Duodenal mucosa (tissue), 2 donors: ENCODE measurements around the gene LMO1.

Experiments
- H3K27ac ChIP-seq: one replicate; pipeline ENCODE4 v1.7.0; 2013; ENCODE audit warnings: low read depth, low read length
- H3K27me3 ChIP-seq, 2 donors: one replicate each; pipeline ENCODE4 v1.7.0; 2013; ENCODE audit warnings: low read length in 2 of 2, control low read depth in 1 of 2; ENCODE audit not compliant: insufficient read depth in 2 of 2, control insufficient read depth in 1 of 2
- H3K36me3 ChIP-seq, 2 donors: one replicate each; pipeline ENCODE4 v1.7.0; 2013; ENCODE audit warnings: low read length in 2 of 2, control low read depth in 1 of 2; ENCODE audit not compliant: insufficient read depth in 2 of 2, control insufficient read depth in 1 of 2
- H3K4me1 ChIP-seq, 2 donors: one replicate each; pipeline ENCODE4 v1.7.0; 2013; ENCODE audit warnings: low read length in 2 of 2, control low read depth in 1 of 2; ENCODE audit not compliant: insufficient read depth in 2 of 2, control insufficient read depth in 1 of 2
- H3K4me3 ChIP-seq, 2 donors: one replicate each; pipeline ENCODE4 v1.7.0; 2013; ENCODE audit warnings: low read length in 2 of 2, low read depth in 1 of 2
- H3K9ac ChIP-seq, 2 donors: one replicate each; pipeline ENCODE4 v1.7.0; 2013; ENCODE audit warnings: low read length in 2 of 2, low read depth in 1 of 2
- H3K9me3 ChIP-seq, 2 donors: one replicate each; pipeline ENCODE4 v1.7.0; 2013; ENCODE audit warnings: low read length in 2 of 2, control low read depth in 1 of 2; ENCODE audit not compliant: control insufficient read depth in 1 of 2

The LMO1 gene

DNA sequence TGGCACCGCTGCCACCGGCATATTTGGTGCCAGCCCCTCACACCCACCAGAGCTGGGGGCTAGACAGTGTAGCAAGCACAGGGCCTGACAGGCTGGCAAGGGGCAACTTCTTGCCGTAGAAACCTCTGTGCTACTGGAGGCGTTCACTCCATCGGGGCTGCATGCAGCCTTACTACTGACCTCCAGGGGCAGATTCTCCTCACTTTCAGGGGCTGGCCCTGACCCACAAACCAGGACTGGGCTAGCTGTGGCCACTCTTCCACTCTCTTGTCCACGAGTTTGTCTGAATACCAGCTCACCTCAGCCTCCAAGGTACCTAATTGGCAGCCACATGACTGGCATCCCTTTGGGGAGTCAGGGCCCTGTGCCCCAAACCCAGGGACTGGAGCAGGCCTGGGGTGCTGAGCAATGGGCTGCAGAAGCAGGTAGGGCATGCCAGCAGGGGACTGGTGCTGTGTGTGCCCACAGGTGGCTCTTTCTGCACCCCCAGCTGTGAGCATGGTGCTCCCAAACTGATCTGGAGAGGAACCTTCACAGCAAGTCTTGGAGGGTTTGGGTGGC is 2.1 kb upstream of the LMO1 start:
- Histone ChIP-seq H3K27ac (no peak overlapping the region), H3K9ac (no peak overlapping the region), H3K4me3 (no peak overlapping the region), H3K4me1 (peaks cover 6 to 9% of the 10 kb centered on the region in 2 donors), H3K27me3 (peaks cover 70 to 77% of the 10 kb centered on the region in 2 donors), H3K36me3 (no peaks in the 10 kb centered on the region), H3K9me3 (no peaks in the 10 kb centered on the region)

DNA sequence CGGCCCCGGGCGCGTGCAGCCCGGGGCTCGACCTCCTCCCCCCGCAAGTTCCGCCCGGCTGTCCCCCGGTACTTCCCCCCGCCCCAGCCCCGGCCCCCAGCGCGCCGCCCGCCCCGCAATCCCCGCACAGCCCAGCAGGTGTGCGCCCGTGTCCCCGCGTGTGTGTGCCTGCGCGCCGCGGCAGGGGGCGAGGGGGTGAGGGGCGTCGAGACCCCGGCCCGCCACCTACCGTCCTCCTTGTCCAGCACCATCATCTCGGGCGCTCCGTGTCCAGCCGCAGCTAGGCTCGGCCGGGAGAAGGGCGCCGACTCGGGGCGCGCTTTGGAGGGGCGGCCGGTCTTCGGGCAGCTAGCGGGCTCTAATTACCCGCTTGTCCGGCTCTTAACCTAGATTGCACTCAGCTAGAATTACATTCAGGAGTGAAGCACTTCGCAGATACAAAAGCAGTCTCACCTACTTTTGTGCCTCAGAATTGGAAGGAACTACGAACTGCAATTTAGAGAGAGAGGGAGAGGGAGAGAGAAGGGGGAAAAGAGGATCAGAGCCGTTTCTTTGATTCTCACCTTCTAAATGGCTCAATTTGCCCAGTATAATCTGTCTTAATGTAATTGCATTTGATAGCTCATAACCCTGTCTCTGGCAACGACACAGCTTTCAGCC is 439 bp downstream of the LMO1 start:
- no peak overlapping the region for H3K27ac ChIP-seq
- peaks cover 59% of the 10 kb centered on the region in 2 donors for H3K27me3 ChIP-seq
- no peak overlapping the region for H3K9ac ChIP-seq
- peaks cover 6 to 9% of the 10 kb centered on the region in 2 donors for H3K4me1 ChIP-seq
- H3K4me3 ChIP-seq, result peak overlapping the region; percentile 34 to 41
- H3K36me3 ChIP-seq, result no peaks in the 10 kb centered on the region
- no peaks in the 10 kb centered on the region for H3K9me3 ChIP-seq

DNA sequence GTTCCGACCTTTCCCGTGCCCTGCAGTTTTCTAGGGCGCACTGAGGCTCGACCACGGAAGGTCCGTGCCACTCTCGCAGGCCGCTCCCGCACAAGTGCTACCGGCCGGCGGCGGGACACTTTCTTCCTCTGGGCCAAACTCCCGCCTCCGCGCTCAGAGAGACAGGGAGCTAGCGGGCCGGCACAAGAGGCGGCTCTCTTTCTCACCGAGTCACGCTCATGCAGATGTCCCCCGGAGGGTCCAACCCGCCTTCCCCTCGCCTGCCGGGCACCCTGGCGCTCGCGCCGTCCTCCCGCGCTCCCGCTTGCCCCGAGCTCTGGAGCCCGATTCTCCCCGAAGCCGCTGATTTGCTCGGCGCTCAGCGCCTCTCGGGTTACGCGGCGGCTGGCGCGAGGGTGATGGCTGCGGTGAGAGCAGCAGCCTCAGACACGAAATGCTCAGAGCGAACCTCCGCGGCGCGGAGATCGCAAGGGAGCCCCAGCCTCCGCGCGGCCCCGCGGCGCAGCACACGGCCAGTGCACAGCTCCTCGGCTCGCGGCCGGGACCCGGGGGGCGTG is 1.0 kb downstream of the LMO1 start:
- peaks cover 6% of the 10 kb centered on the region in 2 donors for H3K4me1 ChIP-seq
- H3K36me3 ChIP-seq, result no peaks in the 10 kb centered on the region
- no peak overlapping the region for H3K27ac ChIP-seq
- H3K4me3 ChIP-seq, result peak overlapping the region; percentile 29 to 41
- no peaks in the 10 kb centered on the region for H3K9me3 ChIP-seq
- no peak overlapping the region for H3K9ac ChIP-seq
- H3K27me3 ChIP-seq, result peaks cover 52 to 59% of the 10 kb centered on the region in 2 donors

DNA sequence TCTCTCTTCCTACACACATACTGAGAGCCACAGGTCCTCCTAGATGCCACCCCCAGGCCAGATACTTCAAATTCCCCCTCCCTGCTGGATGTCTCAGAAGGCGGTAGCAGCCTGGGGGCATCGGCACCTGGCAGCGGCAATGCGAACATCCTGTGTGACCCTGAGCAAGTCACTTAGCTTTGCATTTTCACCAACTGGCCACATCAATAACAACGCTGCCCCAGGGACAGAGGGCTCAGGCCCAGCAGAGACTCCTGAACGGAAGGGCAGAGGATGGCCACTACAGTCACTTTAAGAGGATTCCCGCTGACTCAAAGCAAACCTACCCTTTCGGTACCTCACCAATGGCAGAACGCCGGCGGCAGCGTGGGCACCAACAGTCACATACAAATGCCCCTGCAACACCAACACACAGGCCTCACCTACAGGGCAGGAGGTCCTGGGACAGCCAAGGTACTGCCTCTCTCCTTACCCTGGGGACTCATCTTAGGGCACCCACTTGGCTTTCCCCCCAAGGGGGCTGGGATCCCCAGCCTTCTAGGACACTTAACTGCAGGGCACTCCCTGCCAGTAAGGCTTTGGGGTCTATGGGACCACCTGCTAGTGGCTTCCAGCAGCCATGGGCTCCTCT is 1.6 kb downstream of the LMO1 start:
- no peaks in the 10 kb centered on the region for H3K36me3 ChIP-seq
- H3K4me1 ChIP-seq, result peaks cover 5 to 6% of the 10 kb centered on the region in 2 donors
- no peaks in the 10 kb centered on the region for H3K9me3 ChIP-seq
- H3K27ac ChIP-seq, result no peak overlapping the region
- H3K4me3 ChIP-seq, result no peak overlapping the region
- peaks cover 47 to 58% of the 10 kb centered on the region in 2 donors for H3K27me3 ChIP-seq
- H3K9ac ChIP-seq, result no peak overlapping the region

DNA sequence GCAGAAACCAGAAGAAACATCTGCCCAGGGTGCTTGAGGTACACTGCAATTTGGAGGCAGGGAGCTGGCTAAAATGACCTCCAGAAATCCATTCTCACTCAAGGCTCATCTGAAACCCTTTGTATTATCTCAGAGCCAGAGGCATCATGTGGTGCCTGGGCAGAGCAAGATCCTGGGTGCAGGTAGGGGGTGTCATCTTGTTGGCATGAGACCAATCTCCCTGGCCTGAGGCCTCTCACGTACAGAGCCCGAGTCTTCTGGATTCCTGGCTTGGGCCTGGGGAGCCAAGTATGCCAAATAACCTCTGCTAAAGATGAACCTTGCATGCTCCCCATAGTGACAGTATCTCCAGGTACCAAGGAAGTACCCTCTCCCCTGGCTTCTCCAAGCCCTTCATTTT is 2.4 kb downstream of the LMO1 start:
- H3K9ac ChIP-seq, result no peak overlapping the region
- H3K36me3 ChIP-seq, result no peaks in the 10 kb centered on the region
- H3K4me1 ChIP-seq, result peaks cover 5 to 6% of the 10 kb centered on the region in 2 donors
- H3K27me3 ChIP-seq, result peaks cover 39 to 51% of the 10 kb centered on the region in 2 donors
- no peaks in the 10 kb centered on the region for H3K9me3 ChIP-seq
- H3K4me3 ChIP-seq, result no peak overlapping the region
- H3K27ac ChIP-seq, result no peak overlapping the region

DNA sequence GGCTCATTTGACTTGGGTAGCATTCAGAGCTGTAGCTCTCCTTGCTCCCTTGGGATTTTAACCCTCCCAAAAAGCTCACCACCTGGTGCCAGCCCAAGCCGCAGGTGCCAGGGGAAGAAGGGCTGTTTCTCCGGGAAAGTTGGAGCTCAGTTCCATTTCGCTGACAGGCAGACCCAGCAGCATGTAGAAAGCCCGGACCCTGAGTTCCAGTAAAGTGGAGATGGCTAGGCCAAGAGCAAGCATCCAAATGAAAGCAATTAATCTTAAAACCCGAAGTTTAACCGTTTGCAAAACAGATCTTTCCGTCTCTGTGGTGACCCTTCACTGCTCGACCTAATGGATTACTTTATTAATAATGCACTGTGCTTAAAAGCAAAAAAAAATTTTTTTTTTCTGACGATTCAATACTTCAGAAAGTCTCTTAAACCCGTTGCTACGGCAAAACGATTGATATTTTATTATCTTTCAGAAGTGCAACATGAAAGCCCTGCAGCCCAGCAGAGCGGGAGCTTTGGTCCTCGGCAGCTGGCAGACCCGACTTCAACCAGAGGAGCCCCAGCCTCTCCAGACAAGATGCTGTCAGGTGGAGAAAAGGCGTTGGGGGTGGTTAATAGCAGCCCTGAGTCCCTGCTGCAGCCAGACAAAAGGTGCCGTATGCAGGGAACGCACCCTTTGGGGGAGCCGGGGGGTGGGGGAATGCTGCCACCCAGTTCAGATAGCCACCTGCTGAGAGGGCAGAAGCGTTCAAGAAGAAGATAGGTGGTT is 3.3 kb downstream of the LMO1 start:
- Histone ChIP-seq H3K9ac (no peak overlapping the region), H3K4me1 (peaks cover 5 to 6% of the 10 kb centered on the region in 2 donors), H3K4me3 (no peak overlapping the region), H3K9me3 (no peaks in the 10 kb centered on the region), H3K27me3 (peaks cover 32 to 44% of the 10 kb centered on the region in 2 donors), H3K27ac (no peak overlapping the region), H3K36me3 (no peaks in the 10 kb centered on the region)

DNA sequence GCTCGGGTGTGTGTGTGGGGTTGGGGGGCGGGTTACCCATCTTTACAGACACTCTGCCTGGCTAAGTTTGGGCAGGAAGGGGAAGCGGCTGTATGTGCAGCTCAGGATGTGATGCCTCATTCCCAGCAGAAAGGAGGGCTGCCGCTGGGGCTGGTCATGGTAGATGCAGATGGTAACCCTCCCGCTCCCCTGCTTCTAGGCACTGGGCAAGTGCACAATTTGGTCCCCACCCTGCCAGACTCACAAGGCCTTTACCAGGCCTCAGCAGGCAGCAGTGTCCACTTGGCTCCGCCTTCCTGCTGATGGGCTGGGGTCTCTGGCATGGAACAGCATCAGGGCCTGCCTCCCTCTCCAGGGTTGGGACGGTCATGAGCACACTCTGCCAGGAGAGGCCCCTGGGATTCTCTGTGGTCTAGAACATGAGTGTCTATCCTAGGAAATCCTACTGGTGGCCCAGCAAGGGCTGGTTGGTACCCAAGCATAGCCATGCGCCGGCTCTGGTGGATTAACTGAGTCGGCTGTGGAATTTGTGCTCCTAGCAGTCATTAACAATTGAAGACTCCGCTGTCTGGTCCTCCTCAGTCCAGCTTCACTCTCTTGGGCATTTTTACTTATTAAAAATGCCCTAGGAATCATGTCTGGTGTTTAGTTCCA is 4.2 kb downstream of the LMO1 start:
- no peak overlapping the region for H3K27ac ChIP-seq
- no peaks in the 10 kb centered on the region for H3K9me3 ChIP-seq
- no peaks in the 10 kb centered on the region for H3K36me3 ChIP-seq
- H3K9ac ChIP-seq, result no peak overlapping the region
- peaks cover 5 to 6% of the 10 kb centered on the region in 2 donors for H3K4me1 ChIP-seq
- peaks cover 27 to 38% of the 10 kb centered on the region in 2 donors for H3K27me3 ChIP-seq
- no peak overlapping the region for H3K4me3 ChIP-seq

DNA sequence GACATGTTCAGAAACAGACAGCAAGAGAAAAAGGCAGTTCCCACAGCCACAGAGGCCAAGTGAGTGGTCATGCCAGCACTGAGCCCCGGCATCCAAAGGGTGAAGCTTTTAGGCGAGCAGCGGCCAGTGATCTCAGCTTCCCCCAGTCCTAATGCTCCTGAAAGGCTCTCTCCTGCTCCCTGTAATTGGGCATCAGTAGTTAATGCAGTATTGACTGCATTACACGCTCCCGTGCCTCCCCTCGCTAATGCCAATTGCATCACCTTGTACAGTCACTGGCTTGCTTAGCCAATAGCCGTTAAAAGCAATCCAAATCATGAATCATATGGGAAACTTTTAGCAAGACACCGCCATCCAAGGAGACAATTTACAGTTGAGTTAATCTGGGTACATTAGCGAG is 4.9 kb downstream of the LMO1 start:
- H3K27me3 ChIP-seq, result peaks cover 27 to 38% of the 10 kb centered on the region in 2 donors
- peaks cover 5 to 6% of the 10 kb centered on the region in 2 donors for H3K4me1 ChIP-seq
- H3K36me3 ChIP-seq, result no peaks in the 10 kb centered on the region
- no peak overlapping the region for H3K4me3 ChIP-seq
- H3K9ac ChIP-seq, result no peak overlapping the region
- H3K9me3 ChIP-seq, result no peaks in the 10 kb centered on the region
- H3K27ac ChIP-seq, result no peak overlapping the region

DNA sequence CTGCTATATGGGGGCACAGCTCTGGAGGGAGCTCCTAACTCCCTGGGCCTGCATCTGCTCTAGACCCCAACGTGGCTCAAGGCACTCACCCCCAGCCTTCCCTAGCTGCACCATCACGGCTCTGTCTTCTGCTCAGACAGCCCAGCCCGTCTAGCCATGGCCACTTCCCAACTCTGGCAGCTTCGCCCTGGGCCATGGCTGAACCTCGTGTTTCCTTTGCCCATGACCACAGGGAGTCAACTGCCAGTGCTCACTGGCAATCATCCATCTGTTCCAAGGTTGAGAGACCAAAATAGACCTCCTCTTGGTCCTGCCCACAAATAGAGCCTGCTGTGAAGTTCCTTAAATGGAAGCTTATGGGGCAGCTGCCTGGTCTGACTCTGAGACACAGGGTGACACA is 5.4 kb downstream of the LMO1 start:
- Histone ChIP-seq H3K36me3 (no peaks in the 10 kb centered on the region), H3K27me3 (peaks cover 27 to 34% of the 10 kb centered on the region in 2 donors), H3K4me1 (peaks cover under 1 to 2% of the 10 kb centered on the region in 2 donors), H3K9me3 (no peaks in the 10 kb centered on the region), H3K9ac (no peak overlapping the region), H3K4me3 (no peak overlapping the region), H3K27ac (no peak overlapping the region)
